Neural cell (in vitro differentiated cells): ENCODE data around the gene FGD6. TPM values are rescaled to one million over a fixed set of nuclear protein-coding genes. Genes with fewer than 3 reads are reported as not detected.
"Not testable (repeated sequence)": the region's sequence is repeated elsewhere in the genome, so short reads cannot be mapped to it uniquely, and the experiment has no call there.

Experiments used
- H2AFZ ChIP-seq: fragments of 200-600, 300-800 bp; sonication (generic), shearing (Covaris generic); 2 replicates; pipeline ENCODE4 v1.6.0; 2014; ENCODE audit warnings: low read depth, mild to moderate bottlenecking, antibody characterized with exemption, low read length, moderate library complexity
- H3F3A ChIP-seq: fragments of 200-600 bp; shearing (Covaris generic); 2 replicates; pipeline ENCODE4 v1.6.1; 2016; ENCODE audit warnings: mild to moderate bottlenecking, moderate library complexity, mixed read lengths, antibody characterized with exemption, low read length; ENCODE audit not compliant: insufficient read depth, poor library complexity, severe bottlenecking
- H3K27ac ChIP-seq: fragments of 200-600, 300-800 bp; sonication (generic), shearing (Covaris generic); 2 replicates; pipeline ENCODE4 v1.5.1; 2014; ENCODE audit warnings: mild to moderate bottlenecking, low read length, moderate library complexity
- H3K27me3 ChIP-seq: fragments of 300-800, 200-600 bp; sonication (generic), shearing (Covaris generic); 2 replicates; pipeline ENCODE4 v1.6.0; 2014; ENCODE audit warnings: mild to moderate bottlenecking, low read depth, low read length, moderate library complexity; ENCODE audit not compliant: insufficient read depth
- H3K36me3 ChIP-seq: fragments of 300-800, 200-600 bp; sonication (generic), shearing (Covaris generic); 2 replicates; pipeline ENCODE4 v1.5.1; 2014; ENCODE audit warnings: mild to moderate bottlenecking, antibody characterized with exemption, low read length, moderate library complexity; ENCODE audit not compliant: insufficient read depth
- H3K4me2 ChIP-seq: fragments of 300-800, 200-600 bp; sonication (generic), shearing (Covaris generic); 2 replicates; pipeline ENCODE4 v1.6.0; 2014; ENCODE audit warnings: mild to moderate bottlenecking, low read length
- H3K4me3 ChIP-seq: fragments of 300-800, 200-600 bp; sonication (generic), shearing (Covaris generic); 2 replicates; pipeline ENCODE4 v1.5.1; 2014; ENCODE audit warnings: mild to moderate bottlenecking, low read length, moderate library complexity
- H3K79me2 ChIP-seq: fragments of 200-600 bp; shearing (Covaris generic); replicated peaks from 2 replicates; pipeline ENCODE4 v1.6.0; 2014; ENCODE audit warnings: mild to moderate bottlenecking, low read length, moderate library complexity; ENCODE audit not compliant: insufficient read depth
- H3K9ac ChIP-seq: fragments of 300-800, 200-600 bp; sonication (generic), shearing (Covaris generic); 2 replicates; pipeline ENCODE4 v1.6.1; 2016; ENCODE audit warnings: mild to moderate bottlenecking, low read length, mixed read lengths
- H3K9me2 ChIP-seq: fragments of 200-600 bp; shearing (Covaris generic); 2 replicates; pipeline ENCODE4 v1.6.1; 2016; ENCODE audit warnings: mild to moderate bottlenecking, low read length, mixed read lengths; ENCODE audit not compliant: insufficient read depth
- H3K9me3 ChIP-seq: fragments of 200-600, 300-800 bp; sonication (generic), shearing (Covaris generic); 2 replicates; pipeline ENCODE4 v1.6.1; 2016; ENCODE audit warnings: mild to moderate bottlenecking, mixed run types, low read length, moderate library complexity, mixed read lengths
- H4K20me1 ChIP-seq: fragments of 200-600 bp; shearing (Covaris generic); 2 replicates; pipeline ENCODE4 v1.6.1; 2016; ENCODE audit warnings: mild to moderate bottlenecking, mixed run types; ENCODE audit not compliant: insufficient read depth
- CTCF ChIP-seq: fragments of 450-650 bp; IDR thresholded peaks from 2 replicates; pipeline ENCODE4 v1.5.1; 2014; ENCODE audit warnings: antibody characterized with exemption, mild to moderate bottlenecking, moderate library complexity; ENCODE audit not compliant: poor library complexity, severe bottlenecking
- EP300 ChIP-seq: fragments of 450-650 bp; conservative IDR thresholded peaks from 2 replicates; pipeline ENCODE4 v1.6.1; 2014; ENCODE audit warnings: antibody characterized with exemption, mild to moderate bottlenecking, moderate library complexity; ENCODE audit not compliant: poor library complexity, severe bottlenecking
- EZH2 ChIP-seq: fragments of 200-600, 300-800 bp; shearing (Covaris generic), sonication (generic); IDR thresholded peaks from 2 replicates; pipeline ENCODE4 v1.6.1; 2014; ENCODE audit warnings: antibody characterized with exemption, low read length, borderline replicate concordance, mild to moderate bottlenecking; ENCODE audit not compliant: insufficient read depth, poor library complexity, severe bottlenecking
- MXI1 ChIP-seq: fragments of 450-650 bp; conservative IDR thresholded peaks from 2 replicates; pipeline ENCODE4 v1.6.1; 2014; ENCODE audit warnings: antibody characterized with exemption, mild to moderate bottlenecking; ENCODE audit not compliant: poor library complexity, severe bottlenecking
- POLR2AphosphoS5 ChIP-seq: IDR thresholded peaks from 2 replicates; pipeline ENCODE4 v1.6.1; 2012
- RAD21 ChIP-seq: fragments of 450-650 bp; conservative IDR thresholded peaks from 2 replicates; pipeline ENCODE4 v1.6.1; 2014; ENCODE audit warnings: antibody characterized with exemption, mild to moderate bottlenecking, moderate library complexity
- REST ChIP-seq: IDR thresholded peaks from 2 replicates; pipeline ENCODE4 v1.6.1; 2012; ENCODE audit warnings: borderline replicate concordance
- SMC3 ChIP-seq: fragments of 450-650 bp; conservative IDR thresholded peaks from 2 replicates; pipeline ENCODE4 v1.6.1; 2014; ENCODE audit warnings: antibody characterized with exemption, mild to moderate bottlenecking, moderate library complexity; ENCODE audit not compliant: poor library complexity
- TAF1 ChIP-seq: IDR thresholded peaks from 2 replicates; pipeline ENCODE4 v1.6.1; 2012; ENCODE audit warnings: low read depth
- polyA plus RNA-seq: library from polyadenylated mRNA; depleted of rRNA; stranded (reverse); fragments of >200 nt; gene quantifications from 2 replicates; pipeline ENCODE4 v1.2.3, GENCODE V29; 2014

The FGD6 gene
- polyA plus RNA-seq, 1 donor from 2014 or later: 4.6 TPM

GRCh38 chr12:95096852-95097251 lies 120.4 kb downstream of the FGD6 start:
- H3K4me2 ChIP-seq: no peak overlapping the region
- no peak overlapping the region for H2AFZ ChIP-seq
- TF ChIP-seq EP300 (no peak), SMC3 (no peak), REST (no peak), POLR2AphosphoS5 (no peak), EZH2 (no peak), CTCF (no peak), MXI1 (no peak), RAD21 (no peak), TAF1 (no peak)
- peaks cover 5% of the 10 kb centered on the region for H3K36me3 ChIP-seq
- H3K9ac ChIP-seq: no peak overlapping the region
- H4K20me1 ChIP-seq: no peaks in the 10 kb centered on the region
- H3K27me3 ChIP-seq: no peaks in the 10 kb centered on the region
- H3K79me2 ChIP-seq: no peaks in the 10 kb centered on the region
- H3K4me3 ChIP-seq: no peak overlapping the region
- H3K27ac ChIP-seq: no peak overlapping the region
- H3F3A ChIP-seq: no peaks in the 10 kb centered on the region
- no peaks in the 10 kb centered on the region for H3K9me2 ChIP-seq
- H3K9me3 ChIP-seq: no peaks in the 10 kb centered on the region

- Histone ChIP-seq H3F3A (no peaks in the 10 kb centered on the region), H3K27ac (no peak overlapping the region), H3K79me2 (no peaks in the 10 kb centered on the region), H3K4me2 (no peak overlapping the region), H3K36me3 (peaks cover 5% of the 10 kb centered on the region), H3K4me3 (no peak overlapping the region), H3K9ac (no peak overlapping the region), H3K27me3 (no peaks in the 10 kb centered on the region), H2AFZ (no peak overlapping the region), H4K20me1 (no peaks in the 10 kb centered on the region), H3K9me3 (no peaks in the 10 kb centered on the region), H3K9me2 (no peaks in the 10 kb centered on the region)
- TF ChIP-seq REST (no peak), CTCF (no peak), EP300 (no peak), TAF1 (no peak), RAD21 (no peak)
Observed at GRCh38 chr12:95096378-95096777, 120.9 kb downstream of the FGD6 start.

GRCh38 chr12:95095866-95096265 lies 121.4 kb downstream of the FGD6 start:
- H3K9me2 ChIP-seq, H4K20me1 ChIP-seq, H3K9me3 ChIP-seq, H3K27ac ChIP-seq, H3K4me2 ChIP-seq, H3K79me2 ChIP-seq, H3K9ac ChIP-seq, H3K4me3 ChIP-seq, H3K27me3 ChIP-seq, H2AFZ ChIP-seq, H3F3A ChIP-seq, H3K36me3 ChIP-seq: not testable (repeated sequence)
